Suppressor macrophage treated with lipopolysaccharide for 4 hours (primary cell): ENCODE data around the gene VWA8.
"Not testable (repeated sequence)": the region's sequence is repeated elsewhere in the genome, so short reads cannot be mapped to it uniquely, and the experiment has no call there.

Source experiments
- DNase-seq: peaks from one replicate; pipeline ENCODE4 v3.0.0-alpha.2; 2020

Gene VWA8

GRCh38 chr13:41548031-41548430 is 412.9 kb downstream of the VWA8 start:
- no peak for DNase-seq

DNA sequence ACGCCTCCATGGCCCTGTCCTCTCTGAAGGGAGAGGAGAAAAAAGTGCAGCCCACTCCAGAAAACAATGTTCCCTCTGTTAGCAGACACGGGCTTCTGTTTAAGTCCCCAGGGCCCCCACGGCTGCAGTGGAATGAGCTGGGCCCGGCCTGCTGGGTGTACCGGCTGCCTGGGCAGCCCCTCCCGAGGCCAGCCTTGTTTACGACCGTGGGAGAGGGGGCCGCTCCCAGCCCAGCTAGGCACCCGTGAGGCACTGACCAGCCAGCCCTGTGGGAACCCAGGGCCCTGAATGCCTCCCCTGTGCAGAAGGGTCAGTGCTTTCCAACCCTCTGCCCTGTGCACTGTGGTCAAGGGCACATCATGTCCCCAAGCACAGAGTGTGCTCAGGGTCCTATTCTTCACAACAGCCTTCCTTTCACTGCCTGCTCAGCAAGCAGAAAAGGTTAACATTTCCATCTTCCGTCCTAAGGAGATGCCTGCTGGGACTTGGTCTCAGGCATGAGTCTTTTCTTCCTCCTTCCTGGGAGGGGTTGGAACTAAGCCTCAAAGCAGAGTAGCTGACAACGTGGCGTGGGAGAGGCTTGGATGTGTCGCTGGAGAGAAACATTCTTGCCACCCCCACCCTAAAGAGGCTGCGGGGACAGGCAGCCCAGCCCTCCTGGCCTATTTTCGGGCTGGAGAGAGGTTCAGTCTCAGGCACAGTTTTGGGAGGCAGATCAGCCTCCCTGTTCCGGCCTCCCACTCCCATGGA is 413.5 kb downstream of the VWA8 start:
- DNase-seq: no peak

DNA sequence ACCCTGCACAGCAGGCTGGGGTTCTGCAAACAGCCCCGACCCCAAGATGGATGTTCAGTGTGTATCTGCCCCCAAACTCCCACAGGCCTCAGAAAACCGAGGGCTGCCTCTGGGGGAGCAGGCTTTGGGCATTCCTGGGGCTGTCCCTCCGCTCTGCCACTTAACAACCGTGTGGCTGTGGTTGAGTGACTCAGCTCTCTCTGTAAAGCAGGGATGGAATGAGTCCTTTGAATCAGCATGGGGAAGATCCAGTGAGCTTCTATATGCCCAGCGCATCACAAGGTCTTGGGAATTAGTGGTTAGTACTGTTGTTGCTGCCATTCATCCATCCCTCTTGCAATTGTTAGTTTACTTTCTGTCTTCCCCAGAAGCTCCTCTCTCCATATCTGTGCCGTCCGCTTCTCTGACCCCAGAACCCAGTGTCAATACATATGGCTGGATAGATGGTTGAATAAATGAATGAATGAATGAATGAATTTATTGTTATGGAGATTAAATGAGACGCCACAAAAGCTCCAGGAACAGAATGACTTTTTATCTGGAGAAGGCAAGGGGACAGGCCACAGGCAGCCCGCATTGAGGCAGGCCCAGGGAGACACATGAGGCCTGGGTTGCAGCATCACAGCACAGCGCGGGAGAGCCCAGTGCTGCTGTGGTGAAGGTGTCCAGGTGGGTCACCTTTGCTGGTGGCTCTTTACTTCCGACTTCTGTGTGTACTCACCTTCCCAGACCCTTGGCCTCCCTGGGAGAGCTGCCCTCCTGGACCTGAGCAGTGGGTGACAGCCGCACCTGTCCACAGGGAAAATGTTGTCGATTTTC is 414.3 kb downstream of the VWA8 start:
- DNase-seq: peak; percentile 57

GRCh38 chr13:41545432-41545707 is 415.5 kb downstream of the VWA8 start:
- no peak for DNase-seq

GRCh38 chr13:41543664-41544300 is 417.1 kb downstream of the VWA8 start:
- DNase-seq: no peak

DNA sequence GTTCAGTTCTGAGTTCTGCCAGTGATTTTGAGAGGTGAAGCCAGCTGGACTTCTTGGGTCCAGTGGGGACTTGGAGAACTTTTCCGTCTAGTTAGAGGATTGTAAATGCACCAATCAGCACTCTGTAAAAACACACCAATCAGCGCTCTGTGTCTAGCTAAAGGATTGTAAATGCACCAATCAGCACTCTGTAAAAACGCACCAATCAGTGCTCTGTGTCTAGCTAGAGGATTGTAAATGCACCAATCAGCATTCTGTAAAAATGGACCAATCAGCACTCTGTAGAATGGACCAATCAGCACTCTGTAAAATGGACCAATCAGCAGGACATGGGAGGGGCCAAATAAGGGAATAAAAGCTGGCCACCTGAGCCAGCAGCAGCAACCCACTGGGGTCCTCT is 418.1 kb downstream of the VWA8 start:
- not testable (repeated sequence) for DNase-seq

- no peak for DNase-seq
These were observed 418.6 kb downstream of the VWA8 start for GRCh38 chr13:41542281-41542680.

DNA sequence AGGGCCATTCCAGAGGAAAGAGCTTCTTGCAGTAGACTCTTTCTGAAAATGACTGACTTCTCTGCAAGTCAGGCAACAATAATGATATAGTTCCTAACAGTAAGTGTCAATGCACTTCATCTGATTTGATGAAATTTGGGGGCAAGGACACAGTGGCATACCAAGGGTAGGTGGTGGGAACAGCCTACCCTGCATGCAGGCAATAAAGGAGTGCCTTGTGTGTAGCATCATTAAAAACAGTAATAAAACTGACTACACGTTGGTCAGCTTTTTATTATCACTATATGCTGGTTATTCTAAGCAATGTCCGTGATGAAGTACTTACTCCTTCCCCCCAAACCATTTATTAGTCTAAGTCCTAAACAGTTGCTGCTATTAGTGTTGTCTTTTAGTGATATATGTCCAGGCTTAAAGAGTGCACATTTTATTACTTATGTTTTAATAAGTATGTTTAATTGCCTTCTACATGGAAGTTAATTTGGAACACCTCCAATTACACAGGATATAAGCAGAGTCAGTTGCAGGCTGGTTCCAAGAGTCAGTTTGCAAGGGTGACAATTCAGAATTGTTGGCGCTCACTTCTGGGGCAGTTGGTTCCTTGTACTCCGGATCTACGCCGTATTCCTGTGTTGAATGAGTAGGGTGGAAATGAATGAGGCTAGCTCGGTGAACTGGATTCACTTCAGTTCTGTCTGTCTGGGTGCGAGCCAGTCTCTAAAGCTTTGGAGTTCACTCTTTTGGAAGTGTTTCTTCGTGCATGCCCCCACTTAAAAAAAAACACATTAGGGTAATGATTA is 419.6 kb downstream of the VWA8 start:
- DNase-seq: no peak

DNA sequence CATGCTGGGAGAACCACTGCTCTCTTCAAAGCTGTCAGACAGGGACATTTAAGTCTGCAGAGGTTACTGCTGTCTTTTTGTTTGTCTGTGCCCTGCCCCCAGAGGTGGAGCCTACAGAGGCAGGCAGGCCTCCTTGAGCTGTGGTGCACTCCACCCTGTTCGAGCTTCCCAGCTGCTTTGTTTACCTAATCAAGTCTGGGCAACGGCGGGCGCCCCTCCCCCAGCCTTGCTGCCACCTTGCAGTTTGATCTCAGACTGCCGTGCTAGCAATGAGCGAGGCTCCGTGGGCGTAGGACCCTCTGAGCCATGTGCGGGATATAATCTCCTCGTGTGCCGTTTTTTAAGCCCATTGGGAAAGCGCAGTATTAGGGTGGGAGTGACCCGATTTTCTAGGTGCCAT is 420.7 kb downstream of the VWA8 start:
- DNase-seq: not testable (repeated sequence)

DNA sequence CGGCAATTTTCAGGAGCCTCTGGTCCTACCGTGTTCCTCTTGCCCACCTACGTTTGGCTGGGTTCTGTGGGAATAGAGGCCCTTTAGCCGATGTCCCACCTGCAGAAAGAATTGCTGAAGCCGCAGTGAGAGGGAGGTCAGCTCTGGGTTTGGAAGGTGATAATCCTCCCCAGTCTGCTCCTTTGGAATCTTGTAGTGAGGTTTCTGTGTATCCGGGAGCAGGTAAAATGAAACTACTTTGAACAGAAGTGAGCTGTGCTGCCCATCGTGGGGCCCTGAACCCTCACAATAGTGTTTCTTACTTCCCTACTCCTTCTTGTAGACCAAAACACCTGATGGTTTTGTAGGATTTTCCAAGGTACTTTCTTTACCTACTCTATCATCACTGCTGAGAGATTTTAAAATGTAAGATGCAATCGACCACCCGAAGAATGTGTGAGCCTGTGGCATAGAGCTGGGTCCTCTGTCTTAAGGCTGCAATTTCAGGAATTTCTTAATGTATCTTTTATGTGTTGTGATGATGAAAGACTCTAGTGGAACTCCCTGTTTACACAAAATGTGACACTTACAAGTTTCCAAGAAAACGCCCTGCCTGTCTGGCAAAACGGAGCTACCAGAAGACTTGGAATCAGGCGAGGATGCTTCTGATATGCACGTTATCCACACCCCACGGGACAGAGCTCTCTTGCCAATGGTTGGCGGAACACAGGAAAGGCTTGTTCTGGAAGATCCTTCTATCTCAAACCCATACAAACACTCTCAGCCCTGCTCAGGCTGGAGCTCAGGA is 427.4 kb downstream of the VWA8 start:
- DNase-seq: no peak

- DNase-seq: no peak
These were observed 432.9 kb downstream of the VWA8 start for GRCh38 chr13:41528021-41528420.

DNA sequence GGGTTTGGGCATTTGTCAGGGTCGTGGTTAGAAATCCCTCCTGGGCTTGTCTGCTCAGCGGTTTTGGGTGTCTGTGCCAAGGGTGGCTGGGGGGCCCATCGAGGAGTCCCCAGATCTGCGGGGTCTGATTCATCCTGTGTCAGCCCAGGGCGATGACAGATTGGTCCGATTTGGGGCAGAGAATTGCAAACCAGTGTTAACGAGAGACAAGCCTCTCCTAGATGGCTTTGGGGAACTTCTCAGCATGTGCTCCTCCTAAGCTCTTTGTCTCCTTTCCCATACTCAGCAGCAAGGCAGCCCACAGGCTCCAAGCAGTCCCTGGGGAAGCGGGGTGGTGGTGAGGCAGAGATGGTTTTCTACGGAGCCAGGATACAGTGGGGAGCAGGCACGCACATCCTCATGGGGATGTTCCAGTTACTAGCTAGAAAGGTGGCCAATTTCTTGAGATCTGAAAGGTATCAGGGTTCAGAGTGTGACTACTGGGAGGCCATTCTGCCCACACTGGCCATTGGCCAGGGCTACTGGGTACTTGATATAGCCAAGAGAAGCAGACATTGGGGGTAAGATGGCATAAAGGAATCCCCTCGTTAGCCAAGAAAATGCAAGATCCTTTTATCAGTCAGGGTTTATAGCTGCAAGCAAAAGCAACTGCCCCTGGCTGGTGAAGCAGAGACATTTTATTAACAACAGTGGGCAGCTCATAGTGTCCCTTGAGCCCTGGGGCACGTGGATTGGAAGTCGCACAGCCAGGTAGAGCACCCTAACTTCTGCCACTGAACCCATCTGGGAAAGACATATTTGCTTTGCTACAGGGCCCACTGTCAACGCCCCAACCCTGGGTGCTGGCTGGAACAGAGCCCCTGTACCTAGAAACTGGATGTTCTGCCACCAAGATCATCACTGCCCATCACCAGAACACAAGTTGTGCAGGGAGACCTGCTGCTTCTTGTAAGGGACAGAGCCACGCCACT is 440.0 kb downstream of the VWA8 start:
- DNase-seq: no peak

- DNase-seq: peak; percentile 82
These were observed 440.8 kb downstream of the VWA8 start for GRCh38 chr13:41520016-41520659.
